Astrocyte (in vitro differentiated cells and primary cell): Measurements from ENCODE around the gene TPGS1. TPM values are rescaled to one million over a fixed set of nuclear protein-coding genes. Genes with fewer than 3 reads are reported as not detected.

ENCODE experiments used
- DNase-seq: peaks from one replicate; pipeline ENCODE4 v3.0.0-alpha.2; 2010; ENCODE audit warnings: low read depth
- FAIRE-seq: peaks from 2 replicates; lab custom pipeline; 2011; peaks lifted over from hg19 to GRCh38; lab: Jason Lieb, UNC
- H2AFZ ChIP-seq: 2 replicates; pipeline ENCODE4 v1.6.0; 2012; ENCODE audit warnings: low read depth, low read length, inconsistent platforms
- H3K27ac ChIP-seq: 2 replicates; pipeline ENCODE4 v1.5.1; 2011; ENCODE audit warnings: low read depth, low read length, inconsistent platforms
- H3K27me3 ChIP-seq: 2 replicates; pipeline ENCODE4 v1.6.0; 2011; ENCODE audit warnings: low read length, inconsistent platforms; ENCODE audit not compliant: insufficient read depth
- H3K36me3 ChIP-seq: 2 replicates; pipeline ENCODE4 v1.5.1; 2011; ENCODE audit warnings: low read length, inconsistent platforms; ENCODE audit not compliant: insufficient read depth
- H3K4me1 ChIP-seq: 2 replicates; pipeline ENCODE4 v1.5.1; 2011; ENCODE audit warnings: low read length, inconsistent platforms; ENCODE audit not compliant: insufficient read depth
- H3K4me2 ChIP-seq: 2 replicates; pipeline ENCODE4 v1.6.0; 2012; ENCODE audit warnings: low read length, inconsistent platforms
- H3K4me3 ChIP-seq: 2 replicates; pipeline ENCODE4 v1.5.1; 2011; ENCODE audit warnings: low read depth, mild to moderate bottlenecking, low read length, inconsistent platforms; ENCODE audit not compliant: insufficient read depth
- H3K79me2 ChIP-seq: 2 replicates; pipeline ENCODE4 v1.6.0; 2012; ENCODE audit warnings: mild to moderate bottlenecking, low read length, inconsistent platforms; ENCODE audit not compliant: insufficient read depth
- H3K9ac ChIP-seq: 2 replicates; pipeline ENCODE4 v1.6.0; 2012; ENCODE audit warnings: mild to moderate bottlenecking, low read length, inconsistent platforms
- H3K9me3 ChIP-seq: 2 replicates; pipeline ENCODE4 v1.5.1; 2012; ENCODE audit warnings: low read depth, mild to moderate bottlenecking, low read length, inconsistent platforms; ENCODE audit not compliant: insufficient read depth
- H4K20me1 ChIP-seq: 2 replicates; pipeline ENCODE4 v1.6.0; 2012; ENCODE audit warnings: low read length, inconsistent platforms; ENCODE audit not compliant: insufficient read depth
- H3K27ac Mint-ChIP-seq: one replicate; pipeline ENCODE4 v1.8.0; 2021; ENCODE audit warnings: mild to moderate bottlenecking, mixed read lengths; ENCODE audit not compliant: unreplicated experiment
- H3K27me3 Mint-ChIP-seq: one replicate; pipeline ENCODE4 v1.8.0; 2021; ENCODE audit warnings: low read depth, mixed read lengths; ENCODE audit not compliant: unreplicated experiment
- H3K36me3 Mint-ChIP-seq: one replicate; pipeline ENCODE4 v1.8.0; 2021; ENCODE audit warnings: low read depth, mixed read lengths; ENCODE audit not compliant: unreplicated experiment
- H3K4me1 Mint-ChIP-seq: one replicate; pipeline ENCODE4 v1.8.0; 2021; ENCODE audit warnings: low read depth, mixed read lengths; ENCODE audit not compliant: unreplicated experiment
- H3K4me3 Mint-ChIP-seq: one replicate; pipeline ENCODE4 v1.8.0; 2021; ENCODE audit warnings: mild to moderate bottlenecking, moderate library complexity, mixed read lengths; ENCODE audit not compliant: unreplicated experiment
- H3K9me3 Mint-ChIP-seq: one replicate; pipeline ENCODE4 v1.8.0; 2021; ENCODE audit warnings: mild to moderate bottlenecking, mixed read lengths; ENCODE audit not compliant: unreplicated experiment
- CTCF ChIP-seq: IDR thresholded peaks from 2 replicates; pipeline ENCODE4 v1.5.1; 2011; ENCODE audit warnings: low read depth, mild to moderate bottlenecking, inconsistent platforms, low read length, moderate library complexity; ENCODE audit not compliant: insufficient read depth
- EZH2 ChIP-seq: IDR thresholded peaks from 2 replicates; pipeline ENCODE4 v1.6.1; 2012; ENCODE audit warnings: mild to moderate bottlenecking, low read length, inconsistent platforms; ENCODE audit not compliant: insufficient read depth
- total RNA-seq: library from RNA; stranded (reverse); gene quantifications from 2 replicates; pipeline ENCODE4 v1.2.1, GENCODE V29; 2021

TPGS1 gene
- total RNA-seq, 1 donor from 2014 or later, result 17.9 TPM

DNA sequence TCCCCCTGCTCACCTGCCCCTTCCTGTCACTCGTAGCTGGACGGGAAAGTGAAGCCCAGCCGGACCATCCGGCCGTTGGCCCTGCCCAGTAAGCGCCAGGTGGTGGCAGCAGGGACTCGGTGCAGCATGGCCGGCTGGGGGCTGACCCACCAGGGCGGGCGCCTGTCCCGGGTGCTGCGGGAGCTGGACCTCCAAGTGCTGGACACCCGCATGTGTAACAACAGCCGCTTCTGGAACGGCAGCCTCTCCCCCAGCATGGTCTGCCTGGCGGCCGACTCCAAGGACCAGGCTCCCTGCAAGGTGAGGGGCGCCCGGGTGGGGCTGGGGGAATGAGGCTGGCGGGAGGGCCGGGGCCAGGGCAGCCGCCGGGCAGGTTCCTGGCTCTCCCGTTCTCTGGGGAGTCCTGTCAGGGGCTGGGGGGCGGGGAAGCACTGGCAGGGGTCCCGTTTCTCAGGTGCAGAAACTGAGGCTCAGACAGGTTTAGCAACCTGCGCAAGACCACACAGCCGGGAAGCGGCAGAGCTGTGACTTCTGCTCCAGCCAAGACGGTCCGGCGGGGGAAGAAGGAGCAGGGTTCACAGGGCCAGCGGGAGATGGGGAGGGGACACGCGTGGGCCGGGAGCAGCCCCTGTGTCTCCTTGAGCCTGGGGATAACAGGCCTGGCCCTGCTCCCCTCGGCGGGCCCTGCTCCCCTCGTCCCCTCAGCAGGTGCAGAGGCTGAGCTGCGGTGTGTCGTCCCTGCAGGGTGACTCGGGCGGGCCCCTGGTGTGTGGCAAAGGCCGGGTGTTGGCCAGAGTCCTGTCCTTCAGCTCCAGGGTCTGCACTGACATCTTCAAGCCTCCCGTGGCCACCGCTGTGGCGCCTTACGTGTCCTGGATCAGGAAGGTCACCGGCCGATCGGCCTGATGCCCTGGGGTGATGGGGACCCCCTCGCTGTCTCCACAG is 41.9 kb downstream of the TPGS1 start:
- H3K9me3 Mint-ChIP-seq, result no peaks in the 10 kb centered on the region
- H2AFZ ChIP-seq, result no peak overlapping the region
- no peaks in the 10 kb centered on the region for H3K9me3 ChIP-seq
- H3K36me3 ChIP-seq, result no peaks in the 10 kb centered on the region
- H3K27me3 Mint-ChIP-seq, result no peaks in the 10 kb centered on the region
- TF ChIP-seq EZH2 (no peak), CTCF (no peak)
- H3K27ac ChIP-seq, result no peak overlapping the region
- no peaks in the 10 kb centered on the region for H3K36me3 Mint-ChIP-seq
- no peaks in the 10 kb centered on the region for H3K4me1 Mint-ChIP-seq
- no peak overlapping the region for H3K9ac ChIP-seq
- no peak overlapping the region for H3K4me2 ChIP-seq
- H3K4me3 Mint-ChIP-seq, result no peak overlapping the region
- no peak overlapping the region for H3K27ac Mint-ChIP-seq
- FAIRE-seq (no peak), DNase-seq (no peak)
- no peaks in the 10 kb centered on the region for H3K4me1 ChIP-seq
- H4K20me1 ChIP-seq, result peaks cover 4% of the 10 kb centered on the region
- H3K27me3 ChIP-seq, result no peaks in the 10 kb centered on the region
- no peaks in the 10 kb centered on the region for H3K79me2 ChIP-seq
- no peak overlapping the region for H3K4me3 ChIP-seq

DNA sequence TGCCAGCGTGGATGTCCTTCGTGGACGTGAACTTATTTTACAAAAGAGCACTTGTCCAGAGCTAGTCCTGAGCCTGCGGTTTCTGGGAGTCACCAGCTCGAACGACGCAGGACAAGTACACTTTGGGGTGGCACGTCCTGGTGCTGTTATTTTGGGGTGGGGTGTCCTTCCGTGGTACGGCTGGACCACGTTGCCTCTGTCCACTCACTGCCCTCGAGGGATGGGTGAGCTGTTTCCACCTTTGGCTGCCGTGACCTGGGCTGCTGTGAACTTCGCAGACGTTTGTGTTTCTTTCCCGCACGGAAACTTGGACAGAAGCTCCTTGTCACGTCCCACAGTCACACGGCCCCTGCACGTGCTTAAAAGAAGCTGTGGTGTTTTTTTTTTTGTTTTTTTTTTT is 47.5 kb downstream of the TPGS1 start:
- no peaks in the 10 kb centered on the region for H3K27me3 Mint-ChIP-seq

More for the DNA sequence above, 47.5 kb downstream of the TPGS1 start:
- no peak overlapping the region for H3K9ac ChIP-seq
- no peaks in the 10 kb centered on the region for H3K79me2 ChIP-seq
- H3K4me1 ChIP-seq, result no peaks in the 10 kb centered on the region
- Mint-ChIP-seq H3K27ac (no peak overlapping the region), H3K36me3 (no peaks in the 10 kb centered on the region), H3K4me3 (no peak overlapping the region), H3K9me3 (no peaks in the 10 kb centered on the region), H3K4me1 (no peaks in the 10 kb centered on the region)
- no peak overlapping the region for H2AFZ ChIP-seq
- H3K4me2 ChIP-seq, result no peak overlapping the region
- no peaks in the 10 kb centered on the region for H3K9me3 ChIP-seq
- DNase-seq (no peak), FAIRE-seq (no peak)
- no peaks in the 10 kb centered on the region for H4K20me1 ChIP-seq
- no peak overlapping the region for H3K27ac ChIP-seq
- no peak overlapping the region for H3K4me3 ChIP-seq
- no peak for TF ChIP-seq EZH2
- no peak for TF ChIP-seq CTCF
- no peaks in the 10 kb centered on the region for H3K36me3 ChIP-seq
- no peaks in the 10 kb centered on the region for H3K27me3 ChIP-seq
